ENCODE measurements around the gene UVRAG.

Gene UVRAG

GRCh38 chr11:76176463-76176862 is 361.5 kb downstream of the UVRAG start:
- no peaks in the 10 kb centered on the region for H3K9me3 ChIP-seq (ENCODE audit: control insufficient read depth, insufficient read depth, low read length)

GRCh38 chr11:76177250-76177686 is 362.3 kb downstream of the UVRAG start:
- Histone ChIP-seq H3K9ac (ENCODE audit: low read depth, low read length) (no peak overlapping the region), H3K36me3 (ENCODE audit: insufficient read depth, low read length) (no peaks in the 10 kb centered on the region), H3K4me1 (ENCODE audit: insufficient read depth, low read length) (no peaks in the 10 kb centered on the region), H3K9me3 (ENCODE audit: control insufficient read depth, insufficient read depth, low read length) (no peaks in the 10 kb centered on the region)

More at GRCh38 chr11:76176463-76176862, 361.5 kb downstream of the UVRAG start:
- Histone ChIP-seq H3K9ac (ENCODE audit: low read depth, low read length) (no peak overlapping the region), H3K4me1 (ENCODE audit: insufficient read depth, low read length) (no peaks in the 10 kb centered on the region), H3K36me3 (ENCODE audit: insufficient read depth, low read length) (no peaks in the 10 kb centered on the region)

- Histone ChIP-seq H3K4me1 (ENCODE audit: insufficient read depth, low read length) (no peaks in the 10 kb centered on the region), H3K9me3 (ENCODE audit: control insufficient read depth, insufficient read depth, low read length) (no peaks in the 10 kb centered on the region), H3K36me3 (ENCODE audit: insufficient read depth, low read length) (no peaks in the 10 kb centered on the region), H3K9ac (ENCODE audit: low read depth, low read length) (no peak overlapping the region)
Observed at GRCh38 chr11:76179147-76179546, 364.1 kb downstream of the UVRAG start.

GRCh38 chr11:76181371-76181770 is 366.4 kb downstream of the UVRAG start:
- H3K36me3 ChIP-seq (ENCODE audit: insufficient read depth, low read length) = no peaks in the 10 kb centered on the region
- no peak overlapping the region for H3K9ac ChIP-seq (ENCODE audit: low read depth, low read length)
- no peaks in the 10 kb centered on the region for H3K9me3 ChIP-seq (ENCODE audit: control insufficient read depth, insufficient read depth, low read length)
- H3K4me1 ChIP-seq (ENCODE audit: insufficient read depth, low read length) = peaks cover 3% of the 10 kb centered on the region; the same call in 1 of the 2 replicates

GRCh38 chr11:76184551-76184993 is 369.6 kb downstream of the UVRAG start:
- Histone ChIP-seq H3K9ac (ENCODE audit: low read depth, low read length) (no peak overlapping the region), H3K36me3 (ENCODE audit: insufficient read depth, low read length) (no peaks in the 10 kb centered on the region), H3K9me3 (ENCODE audit: control insufficient read depth, insufficient read depth, low read length) (no peaks in the 10 kb centered on the region), H3K4me1 (ENCODE audit: insufficient read depth, low read length) (peaks cover 3% of the 10 kb centered on the region; the same call in 1 of the 2 replicates)

GRCh38 chr11:76185511-76185910 is 370.5 kb downstream of the UVRAG start:
- H3K9ac ChIP-seq (ENCODE audit: low read depth, low read length) = no peak overlapping the region

GRCh38 chr11:76185931-76186401 is 371.0 kb downstream of the UVRAG start:
- peaks cover 3% of the 10 kb centered on the region; the same call in 1 of the 2 replicates for H3K4me1 ChIP-seq (ENCODE audit: insufficient read depth, low read length)

More at GRCh38 chr11:76185511-76185910, 370.5 kb downstream of the UVRAG start:
- Histone ChIP-seq H3K4me1 (ENCODE audit: insufficient read depth, low read length) (peaks cover 3% of the 10 kb centered on the region; the same call in 1 of the 2 replicates), H3K9me3 (ENCODE audit: control insufficient read depth, insufficient read depth, low read length) (no peaks in the 10 kb centered on the region), H3K36me3 (ENCODE audit: insufficient read depth, low read length) (no peaks in the 10 kb centered on the region)

GRCh38 chr11:76186776-76187279 is 371.8 kb downstream of the UVRAG start:
- no peak overlapping the region for H3K9ac ChIP-seq (ENCODE audit: low read depth, low read length)
- H3K36me3 ChIP-seq (ENCODE audit: insufficient read depth, low read length) = no peaks in the 10 kb centered on the region
- H3K4me1 ChIP-seq (ENCODE audit: insufficient read depth, low read length) = peaks cover 3% of the 10 kb centered on the region; the same call in 1 of the 2 replicates
- H3K9me3 ChIP-seq (ENCODE audit: control insufficient read depth, insufficient read depth, low read length) = no peaks in the 10 kb centered on the region

More at GRCh38 chr11:76185931-76186401, 371.0 kb downstream of the UVRAG start:
- no peaks in the 10 kb centered on the region for H3K9me3 ChIP-seq (ENCODE audit: control insufficient read depth, insufficient read depth, low read length)
- H3K9ac ChIP-seq (ENCODE audit: low read depth, low read length) = no peak overlapping the region
- no peaks in the 10 kb centered on the region for H3K36me3 ChIP-seq (ENCODE audit: insufficient read depth, low read length)

- Histone ChIP-seq H3K36me3 (ENCODE audit: insufficient read depth, low read length) (no peaks in the 10 kb centered on the region), H3K9ac (ENCODE audit: low read depth, low read length) (no peak overlapping the region)
Observed at GRCh38 chr11:76188873-76189272, 373.9 kb downstream of the UVRAG start.

GRCh38 chr11:76189682-76190081 is 374.7 kb downstream of the UVRAG start:
- H3K36me3 ChIP-seq (ENCODE audit: insufficient read depth, low read length) = no peaks in the 10 kb centered on the region
- H3K9ac ChIP-seq (ENCODE audit: low read depth, low read length) = no peak overlapping the region
- no peaks in the 10 kb centered on the region for H3K9me3 ChIP-seq (ENCODE audit: control insufficient read depth, insufficient read depth, low read length)
- no peaks in the 10 kb centered on the region for H3K4me1 ChIP-seq (ENCODE audit: insufficient read depth, low read length)

More at GRCh38 chr11:76188873-76189272, 373.9 kb downstream of the UVRAG start:
- Histone ChIP-seq H3K4me1 (ENCODE audit: insufficient read depth, low read length) (peaks cover 3% of the 10 kb centered on the region; the same call in 1 of the 2 replicates), H3K9me3 (ENCODE audit: control insufficient read depth, insufficient read depth, low read length) (no peaks in the 10 kb centered on the region)

- H3K36me3 ChIP-seq (ENCODE audit: insufficient read depth, low read length) = no peaks in the 10 kb centered on the region
- no peak overlapping the region for H3K9ac ChIP-seq (ENCODE audit: low read depth, low read length)
- no peaks in the 10 kb centered on the region for H3K9me3 ChIP-seq (ENCODE audit: control insufficient read depth, insufficient read depth, low read length)
- H3K4me1 ChIP-seq (ENCODE audit: insufficient read depth, low read length) = no peaks in the 10 kb centered on the region
Observed at GRCh38 chr11:76190376-76190775, 375.4 kb downstream of the UVRAG start.

All from ES-I3 (cell line).